ENCODE measurements around the gene KY. TPM values are rescaled to one million over a fixed set of nuclear protein-coding genes. Genes with fewer than 3 reads are reported as not detected.

The KY gene
- polyA plus RNA-seq, 1 donor (not counting 4 experiments of a cell fraction or from before 2014, with no cell fraction given) = not detected

DNA sequence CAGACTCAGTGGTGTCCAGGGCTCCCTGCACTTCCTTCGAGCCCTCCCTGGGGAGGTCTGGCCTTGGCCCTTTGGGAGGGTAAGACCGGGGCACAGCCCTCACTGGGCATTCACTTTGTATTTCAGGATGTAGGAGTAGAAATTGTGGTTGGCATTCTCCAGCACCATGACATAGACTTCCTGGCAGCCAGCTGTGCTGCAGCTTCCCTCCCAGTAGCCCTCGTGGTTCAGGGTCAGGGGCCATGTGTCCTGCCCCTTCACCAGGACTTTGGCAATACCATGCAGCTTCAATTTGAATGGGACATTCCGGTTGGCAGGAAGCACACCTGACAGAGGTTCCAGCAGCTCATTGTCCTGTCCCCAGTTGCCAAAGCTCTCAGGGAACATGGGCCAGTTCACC is 47.3 kb downstream of the KY start:
- TF ChIP-seq, protein P1, sequence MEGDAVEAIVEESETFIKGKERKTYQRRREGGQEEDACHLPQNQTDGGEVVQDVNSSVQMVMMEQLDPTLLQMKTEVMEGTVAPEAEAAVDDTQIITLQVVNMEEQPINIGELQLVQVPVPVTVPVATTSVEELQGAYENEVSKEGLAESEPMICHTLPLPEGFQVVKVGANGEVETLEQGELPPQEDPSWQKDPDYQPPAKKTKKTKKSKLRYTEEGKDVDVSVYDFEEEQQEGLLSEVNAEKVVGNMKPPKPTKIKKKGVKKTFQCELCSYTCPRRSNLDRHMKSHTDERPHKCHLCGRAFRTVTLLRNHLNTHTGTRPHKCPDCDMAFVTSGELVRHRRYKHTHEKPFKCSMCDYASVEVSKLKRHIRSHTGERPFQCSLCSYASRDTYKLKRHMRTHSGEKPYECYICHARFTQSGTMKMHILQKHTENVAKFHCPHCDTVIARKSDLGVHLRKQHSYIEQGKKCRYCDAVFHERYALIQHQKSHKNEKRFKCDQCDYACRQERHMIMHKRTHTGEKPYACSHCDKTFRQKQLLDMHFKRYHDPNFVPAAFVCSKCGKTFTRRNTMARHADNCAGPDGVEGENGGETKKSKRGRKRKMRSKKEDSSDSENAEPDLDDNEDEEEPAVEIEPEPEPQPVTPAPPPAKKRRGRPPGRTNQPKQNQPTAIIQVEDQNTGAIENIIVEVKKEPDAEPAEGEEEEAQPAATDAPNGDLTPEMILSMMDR (optimal IDR thresholded peaks at IDR 0.05 in 1 of 3, IDR thresholded peaks at IDR 0.05 in 1 of 3, conservative IDR thresholded peaks at IDR 0.05 in 1 of 3; ENCODE audit: extremely low read depth in 1 of 3, insufficient read depth in 2 of 3, low read length in 3 of 3) = no peak
- no peak for TF ChIP-seq EZH2 (IDR thresholded peaks at IDR 0.05; ENCODE audit: low read length)
- dilution Hi-C loops (cut with MboI; ENCODE audit: extremely low pct_ligation_motif_present, low sequenced_read_pairs) = no loop called here
- Histone ChIP-seq H3K9me3 (ENCODE audit: control insufficient read depth, low read depth, low read length) (no peaks in the 10 kb centered on the region), H3K27ac (ENCODE audit: control insufficient read depth, insufficient read depth, low read length) (no peak overlapping the region), H3K9me1 (ENCODE audit: control insufficient read depth, extremely low read depth, insufficient read depth, low read length) (no peaks in the 10 kb centered on the region), H3K36me3 (ENCODE audit: control insufficient read depth in 2 of 2, extremely low read depth in 1 of 2, insufficient read depth in 2 of 2, low read length in 2 of 2) (no peaks in the 10 kb centered on the region), H3K9ac (ENCODE audit: control insufficient read depth, extremely low read depth, insufficient read depth, low read length) (no peak overlapping the region), H3K79me2 (ENCODE audit: control insufficient read depth, insufficient read depth, low read length) (no peaks in the 10 kb centered on the region), H2AFZ (ENCODE audit: control insufficient read depth, low read length) (no peak overlapping the region), H3K4me3 (ENCODE audit: control insufficient read depth in 2 of 3, extremely low read depth in 1 of 3, insufficient read depth in 2 of 3, low read depth in 1 of 3, low read length in 3 of 3) (no peak overlapping the region), H3K4me1 (ENCODE audit: control insufficient read depth, extremely low read depth, insufficient read depth, low read length) (peaks cover 6% of the 10 kb centered on the region), H4K20me1 (ENCODE audit: control insufficient read depth, extremely low read depth, insufficient read depth, low read length) (no peaks in the 10 kb centered on the region), H3K27me3 (ENCODE audit: control insufficient read depth, extremely low read depth, insufficient read depth, low read length) (peaks cover 6% of the 10 kb centered on the region), H3K4me2 (ENCODE audit: control insufficient read depth, extremely low read depth, insufficient read depth, low read depth, low read length) (no peak overlapping the region)
- no peak for DNase-seq (ENCODE audit: low read depth, low spot score)
- no peak for FAIRE-seq

DNA sequence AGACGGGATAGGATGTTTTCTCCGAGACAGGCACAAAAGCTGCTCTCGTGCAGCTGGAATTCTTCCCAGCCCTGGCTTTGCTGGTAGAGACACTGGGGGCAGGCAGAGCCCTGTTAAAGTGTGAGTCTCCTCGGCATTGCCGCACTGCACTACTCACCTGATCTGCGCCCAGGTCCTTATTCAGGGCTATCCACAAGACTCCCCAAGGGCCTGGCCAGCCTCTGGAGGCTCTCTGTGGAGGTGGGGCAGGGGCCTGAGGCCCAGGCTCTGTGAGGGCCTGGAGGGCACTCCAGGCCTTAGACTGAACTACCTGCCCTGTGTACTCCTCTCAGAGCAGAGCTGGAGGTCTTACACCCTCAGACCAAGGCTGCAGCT is 48.4 kb downstream of the KY start:
- Histone ChIP-seq H3K9me1 (ENCODE audit: control insufficient read depth, extremely low read depth, insufficient read depth, low read length) (no peaks in the 10 kb centered on the region), H3K9ac (ENCODE audit: control insufficient read depth, extremely low read depth, insufficient read depth, low read length) (no peak overlapping the region), H3K36me3 (ENCODE audit: control insufficient read depth in 2 of 2, extremely low read depth in 1 of 2, insufficient read depth in 2 of 2, low read length in 2 of 2) (no peaks in the 10 kb centered on the region), H2AFZ (ENCODE audit: control insufficient read depth, low read length) (no peak overlapping the region), H3K4me2 (ENCODE audit: control insufficient read depth, extremely low read depth, insufficient read depth, low read depth, low read length) (no peak overlapping the region), H3K79me2 (ENCODE audit: control insufficient read depth, insufficient read depth, low read length) (no peaks in the 10 kb centered on the region), H3K4me1 (ENCODE audit: control insufficient read depth, extremely low read depth, insufficient read depth, low read length) (peaks cover 13% of the 10 kb centered on the region), H3K4me3 (ENCODE audit: control insufficient read depth in 2 of 3, extremely low read depth in 1 of 3, insufficient read depth in 2 of 3, low read depth in 1 of 3, low read length in 3 of 3) (no peak overlapping the region), H3K27me3 (ENCODE audit: control insufficient read depth, extremely low read depth, insufficient read depth, low read length) (peaks cover 6% of the 10 kb centered on the region), H3K9me3 (ENCODE audit: control insufficient read depth, low read depth, low read length) (no peaks in the 10 kb centered on the region), H3K27ac (ENCODE audit: control insufficient read depth, insufficient read depth, low read length) (no peak overlapping the region), H4K20me1 (ENCODE audit: control insufficient read depth, extremely low read depth, insufficient read depth, low read length) (no peaks in the 10 kb centered on the region)
- FAIRE-seq = no peak
- dilution Hi-C loops (cut with MboI; ENCODE audit: extremely low pct_ligation_motif_present, low sequenced_read_pairs) = no loop called here
- DNase-seq (ENCODE audit: low read depth, low spot score) = no peak
- TF ChIP-seq EZH2 (IDR thresholded peaks at IDR 0.05; ENCODE audit: low read length) = no peak
- TF ChIP-seq, protein P1 (optimal IDR thresholded peaks at IDR 0.05 in 1 of 3, IDR thresholded peaks at IDR 0.05 in 1 of 3, conservative IDR thresholded peaks at IDR 0.05 in 1 of 3; ENCODE audit: extremely low read depth in 1 of 3, insufficient read depth in 2 of 3, low read length in 3 of 3) = no peak

All from keratinocyte (primary cell).